ENCODE results near the gene C8B. TPM values are rescaled to one million over a fixed set of nuclear protein-coding genes. Genes with fewer than 3 reads are reported as not detected.

The C8B gene
- total and polyA plus RNA-seq, 7 experiments from 2014 or later = not detected

GRCh38 chr1:56920591-56921001 is 45.2 kb downstream of the C8B start:
- intact Hi-C loops (cut with micrococcal nuclease) = no loop called here
- H3K4me1 Mint-ChIP-seq = peaks cover 0 to 2% (median 0%) of the 10 kb centered on the region in 7 donors
- CTCF ChIA-PET = no interaction called here

GRCh38 chr1:56917356-56917755 is 48.5 kb downstream of the C8B start:
- intact Hi-C loops (cut with micrococcal nuclease) = no loop called here
- Histone ChIP-seq H3K27ac (ENCODE audit: low read depth, low read length) (no peak overlapping the region), H3K4me1 (ENCODE audit: control insufficient read depth in 2 of 2, insufficient read depth in 2 of 2, low read length in 2 of 2) (no peaks in the 10 kb centered on the region), H3K9me3 (ENCODE audit: control insufficient read depth in 2 of 3, low read length in 3 of 3) (no peaks in the 10 kb centered on the region), H3K27me3 (ENCODE audit: control insufficient read depth in 2 of 2, insufficient read depth in 2 of 2, low read length in 2 of 2) (no peaks in the 10 kb centered on the region), H3K4me3 (ENCODE audit: low read length) (no peak overlapping the region), H3K36me3 (ENCODE audit: control insufficient read depth in 2 of 3, insufficient read depth in 3 of 3, low read length in 3 of 3) (no peaks in the 10 kb centered on the region)
- Mint-ChIP-seq H3K27me3 (peaks cover 0 to 21% (median 10%) of the 10 kb centered on the region in 5 donors), H3K27ac (no peak overlapping the region), H3K4me1 (no peaks in the 10 kb centered on the region), H3K9me3 (peaks cover 0 to 9% (median 0%) of the 10 kb centered on the region in 11 donors), H3K4me3 (no peak overlapping the region), H3K36me3 (no peaks in the 10 kb centered on the region)
- ChIA-PET POLR2A (no interaction called here), CTCF (no interaction called here)
- ATAC-seq (no peak), DNase-seq (no peak)

More at GRCh38 chr1:56920591-56921001, 45.2 kb downstream of the C8B start:
- Histone ChIP-seq H3K4me1 (ENCODE audit: control insufficient read depth in 2 of 2, insufficient read depth in 2 of 2, low read length in 2 of 2) (no peaks in the 10 kb centered on the region), H3K27me3 (ENCODE audit: control insufficient read depth in 2 of 2, insufficient read depth in 2 of 2, low read length in 2 of 2) (no peaks in the 10 kb centered on the region), H3K27ac (ENCODE audit: low read depth, low read length) (no peak overlapping the region), H3K9me3 (ENCODE audit: control insufficient read depth in 2 of 3, low read length in 3 of 3) (no peaks in the 10 kb centered on the region), H3K36me3 (ENCODE audit: control insufficient read depth in 2 of 3, insufficient read depth in 3 of 3, low read length in 3 of 3) (no peaks in the 10 kb centered on the region), H3K4me3 (ENCODE audit: low read length) (no peak overlapping the region)
- peaks cover 0 to 2% (median 0%) of the 10 kb centered on the region in 11 donors for H3K9me3 Mint-ChIP-seq
- peaks cover 0 to 13% (median 11%) of the 10 kb centered on the region in 5 donors for H3K27me3 Mint-ChIP-seq
- H3K4me3 Mint-ChIP-seq = no peak overlapping the region
- DNase-seq (no peak), ATAC-seq (no peak)
- POLR2A ChIA-PET = no interaction called here
- H3K36me3 Mint-ChIP-seq = peaks cover 0 to 3% (median 0%) of the 10 kb centered on the region in 5 donors
- no peak overlapping the region for H3K27ac Mint-ChIP-seq

- H3K27ac ChIP-seq (ENCODE audit: low read depth, low read length) = no peak overlapping the region
- Mint-ChIP-seq H3K4me3 (no peak overlapping the region), H3K4me1 (no peaks in the 10 kb centered on the region), H3K27me3 (peaks cover 0 to 21% (median 6%) of the 10 kb centered on the region in 5 donors), H3K27ac (no peak overlapping the region), H3K9me3 (peaks cover 0 to 9% (median 0%) of the 10 kb centered on the region in 11 donors), H3K36me3 (no peaks in the 10 kb centered on the region)
- ATAC-seq (no peak), DNase-seq (no peak)
- POLR2A ChIA-PET = no interaction called here
- no peaks in the 10 kb centered on the region for H3K4me1 ChIP-seq (ENCODE audit: control insufficient read depth in 2 of 2, insufficient read depth in 2 of 2, low read length in 2 of 2)
- no peak overlapping the region for H3K4me3 ChIP-seq (ENCODE audit: low read length)
- H3K9me3 ChIP-seq (ENCODE audit: control insufficient read depth in 2 of 3, low read length in 3 of 3) = no peaks in the 10 kb centered on the region
- no peaks in the 10 kb centered on the region for H3K27me3 ChIP-seq (ENCODE audit: control insufficient read depth in 2 of 2, insufficient read depth in 2 of 2, low read length in 2 of 2)
- H3K36me3 ChIP-seq (ENCODE audit: control insufficient read depth in 2 of 3, insufficient read depth in 3 of 3, low read length in 3 of 3) = no peaks in the 10 kb centered on the region
- intact Hi-C loops (cut with micrococcal nuclease) = no loop called here
- CTCF ChIA-PET = no interaction called here
Measured at GRCh38 chr1:56916630-56917029, 49.2 kb downstream of the C8B start.

DNA sequence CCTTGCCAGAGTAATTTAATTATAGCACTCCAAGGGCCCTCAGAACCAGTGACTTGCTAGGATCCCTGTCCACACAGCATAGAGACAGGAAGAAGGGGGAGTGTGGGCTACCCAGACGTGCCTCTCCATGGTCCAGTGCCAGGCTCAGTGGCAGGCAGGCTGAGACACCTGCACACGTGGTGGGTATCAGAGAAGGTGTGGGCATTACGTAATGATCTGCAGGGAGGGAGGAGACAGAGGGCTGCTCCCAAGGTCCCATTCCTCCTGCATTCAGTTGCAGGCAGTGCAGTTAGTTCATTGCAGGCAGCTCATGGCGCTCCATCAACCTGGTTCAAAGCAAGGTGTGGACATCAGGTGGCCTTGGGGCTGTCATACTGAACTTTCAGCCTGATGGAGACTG is 49.9 kb downstream of the C8B start:
- Histone ChIP-seq H3K36me3 (ENCODE audit: control insufficient read depth in 2 of 3, insufficient read depth in 3 of 3, low read length in 3 of 3) (no peaks in the 10 kb centered on the region), H3K9me3 (ENCODE audit: control insufficient read depth in 2 of 3, low read length in 3 of 3) (no peaks in the 10 kb centered on the region), H3K27ac (ENCODE audit: low read depth, low read length) (no peak overlapping the region), H3K4me3 (ENCODE audit: low read length) (no peak overlapping the region), H3K4me1 (ENCODE audit: control insufficient read depth in 2 of 2, insufficient read depth in 2 of 2, low read length in 2 of 2) (no peaks in the 10 kb centered on the region), H3K27me3 (ENCODE audit: control insufficient read depth in 2 of 2, insufficient read depth in 2 of 2, low read length in 2 of 2) (no peaks in the 10 kb centered on the region)
- Mint-ChIP-seq H3K4me3 (no peak overlapping the region), H3K27ac (no peak overlapping the region), H3K4me1 (no peaks in the 10 kb centered on the region), H3K36me3 (no peaks in the 10 kb centered on the region), H3K9me3 (peaks cover 0 to 9% (median 0%) of the 10 kb centered on the region in 11 donors), H3K27me3 (peaks cover 0 to 23% (median 6%) of the 10 kb centered on the region in 5 donors)
- ChIA-PET POLR2A (no interaction called here), CTCF (no interaction called here)
- no peak for ATAC-seq
- DNase-seq = no peak
- intact Hi-C loops (cut with micrococcal nuclease) = no loop called here

DNA sequence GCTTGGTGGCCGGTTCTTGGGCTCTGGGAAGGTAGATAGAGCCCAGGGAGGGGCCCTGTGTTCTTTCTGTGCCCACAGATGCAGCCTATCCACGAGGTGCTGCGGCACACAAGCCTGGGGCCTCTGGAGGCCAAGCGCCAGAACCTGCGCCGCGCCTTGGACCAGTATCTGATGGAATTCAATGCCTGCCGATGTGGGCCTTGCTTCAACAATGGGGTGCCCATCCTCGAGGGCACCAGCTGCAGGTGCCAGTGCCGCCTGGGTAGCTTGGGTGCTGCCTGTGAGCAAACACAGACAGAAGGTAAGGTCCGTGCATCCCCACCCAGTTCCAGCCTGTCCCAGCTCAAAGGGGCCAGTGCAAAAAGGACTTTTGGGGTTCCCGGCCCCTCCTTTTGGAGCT is 53.5 kb downstream of the C8B start:
- Mint-ChIP-seq H3K4me3 (no peak overlapping the region), H3K27me3 (peaks cover 0 to 33% (median 5%) of the 10 kb centered on the region in 5 donors), H3K27ac (no peak overlapping the region), H3K36me3 (no peaks in the 10 kb centered on the region), H3K9me3 (peaks cover 0 to 9% (median 0%) of the 10 kb centered on the region in 11 donors), H3K4me1 (peaks cover 0 to 16% (median 0%) of the 10 kb centered on the region in 7 donors)
- H3K4me3 ChIP-seq (ENCODE audit: low read length) = no peak overlapping the region
- H3K9me3 ChIP-seq (ENCODE audit: control insufficient read depth in 2 of 3, low read length in 3 of 3) = no peaks in the 10 kb centered on the region
- ChIA-PET CTCF (no interaction called here), POLR2A (no interaction called here)
- no peaks in the 10 kb centered on the region for H3K36me3 ChIP-seq (ENCODE audit: control insufficient read depth in 2 of 3, insufficient read depth in 3 of 3, low read length in 3 of 3)
- no peak for ATAC-seq
- intact Hi-C loops (cut with micrococcal nuclease) = no loop called here
- no peak overlapping the region for H3K27ac ChIP-seq (ENCODE audit: low read depth, low read length)
- no peaks in the 10 kb centered on the region for H3K27me3 ChIP-seq (ENCODE audit: control insufficient read depth in 2 of 2, insufficient read depth in 2 of 2, low read length in 2 of 2)
- no peak for DNase-seq
- H3K4me1 ChIP-seq (ENCODE audit: control insufficient read depth in 2 of 2, insufficient read depth in 2 of 2, low read length in 2 of 2) = no peaks in the 10 kb centered on the region

- ChIA-PET CTCF (no interaction called here), POLR2A (no interaction called here)
- Mint-ChIP-seq H3K27ac (no peak overlapping the region), H3K4me3 (no peak overlapping the region), H3K4me1 (peaks cover 0 to 16% (median 0%) of the 10 kb centered on the region in 7 donors), H3K36me3 (no peaks in the 10 kb centered on the region), H3K27me3 (peaks cover 0 to 33% (median 5%) of the 10 kb centered on the region in 5 donors), H3K9me3 (peaks cover 0 to 9% (median 0%) of the 10 kb centered on the region in 11 donors)
- DNase-seq (no peak), ATAC-seq (no peak)
- H3K4me1 ChIP-seq (ENCODE audit: control insufficient read depth in 2 of 2, insufficient read depth in 2 of 2, low read length in 2 of 2) = no peaks in the 10 kb centered on the region
- H3K27me3 ChIP-seq (ENCODE audit: control insufficient read depth in 2 of 2, insufficient read depth in 2 of 2, low read length in 2 of 2) = no peaks in the 10 kb centered on the region
- intact Hi-C loops (cut with micrococcal nuclease) = no loop called here
- H3K27ac ChIP-seq (ENCODE audit: low read depth, low read length) = no peak overlapping the region
- H3K9me3 ChIP-seq (ENCODE audit: control insufficient read depth in 2 of 3, low read length in 3 of 3) = no peaks in the 10 kb centered on the region
- no peaks in the 10 kb centered on the region for H3K36me3 ChIP-seq (ENCODE audit: control insufficient read depth in 2 of 3, insufficient read depth in 3 of 3, low read length in 3 of 3)
- no peak overlapping the region for H3K4me3 ChIP-seq (ENCODE audit: low read length)
Measured at GRCh38 chr1:56911098-56911938, 54.5 kb downstream of the C8B start.

All from naive thymus-derived CD4-positive, alpha-beta T cell (primary cell).